ENCODE measurements around the gene KRTAP10-8.
"Not testable (repeated sequence)": the region's sequence is repeated elsewhere in the genome, so short reads cannot be mapped to it uniquely, and the experiment has no call there.

KRTAP10-8 gene

DNA sequence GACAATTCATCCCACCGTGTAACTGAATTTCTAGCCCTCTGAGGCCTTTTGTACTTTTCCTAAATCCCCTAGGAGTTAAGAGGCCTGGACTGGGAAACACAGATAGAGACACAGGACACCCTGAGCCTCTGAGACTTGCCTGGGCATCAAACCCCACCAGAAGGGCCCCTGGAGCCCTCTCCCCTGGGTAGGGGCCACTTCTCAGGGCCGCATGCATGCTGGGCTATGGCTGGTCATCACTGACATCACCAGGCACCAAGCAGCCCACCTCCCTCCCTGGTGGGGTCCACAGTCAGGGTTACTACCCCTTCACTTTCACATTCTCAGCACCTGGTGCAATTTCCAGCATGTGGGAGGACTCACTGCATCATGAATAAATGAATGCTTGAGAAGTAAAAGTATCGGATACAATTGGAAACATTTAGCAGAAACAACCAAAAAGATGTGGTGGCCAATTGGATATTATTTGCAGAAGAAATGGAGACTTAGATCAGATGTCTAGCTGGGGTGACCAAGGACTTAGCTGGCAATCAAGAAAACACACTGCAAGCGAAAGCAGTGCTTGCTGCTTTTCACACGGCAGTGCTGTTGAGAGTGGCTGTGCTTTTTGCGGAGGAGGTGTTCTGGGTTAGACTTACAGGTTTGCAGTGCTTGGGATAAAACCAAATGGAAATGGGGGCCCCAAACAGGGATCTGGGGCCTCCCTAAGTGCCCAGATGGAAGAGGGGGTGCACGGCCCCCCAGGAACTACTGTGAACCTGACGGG is 12.4 kb upstream of the KRTAP10-8 start:
- no peak for DNase-seq (ENCODE audit: low read depth)

DNA sequence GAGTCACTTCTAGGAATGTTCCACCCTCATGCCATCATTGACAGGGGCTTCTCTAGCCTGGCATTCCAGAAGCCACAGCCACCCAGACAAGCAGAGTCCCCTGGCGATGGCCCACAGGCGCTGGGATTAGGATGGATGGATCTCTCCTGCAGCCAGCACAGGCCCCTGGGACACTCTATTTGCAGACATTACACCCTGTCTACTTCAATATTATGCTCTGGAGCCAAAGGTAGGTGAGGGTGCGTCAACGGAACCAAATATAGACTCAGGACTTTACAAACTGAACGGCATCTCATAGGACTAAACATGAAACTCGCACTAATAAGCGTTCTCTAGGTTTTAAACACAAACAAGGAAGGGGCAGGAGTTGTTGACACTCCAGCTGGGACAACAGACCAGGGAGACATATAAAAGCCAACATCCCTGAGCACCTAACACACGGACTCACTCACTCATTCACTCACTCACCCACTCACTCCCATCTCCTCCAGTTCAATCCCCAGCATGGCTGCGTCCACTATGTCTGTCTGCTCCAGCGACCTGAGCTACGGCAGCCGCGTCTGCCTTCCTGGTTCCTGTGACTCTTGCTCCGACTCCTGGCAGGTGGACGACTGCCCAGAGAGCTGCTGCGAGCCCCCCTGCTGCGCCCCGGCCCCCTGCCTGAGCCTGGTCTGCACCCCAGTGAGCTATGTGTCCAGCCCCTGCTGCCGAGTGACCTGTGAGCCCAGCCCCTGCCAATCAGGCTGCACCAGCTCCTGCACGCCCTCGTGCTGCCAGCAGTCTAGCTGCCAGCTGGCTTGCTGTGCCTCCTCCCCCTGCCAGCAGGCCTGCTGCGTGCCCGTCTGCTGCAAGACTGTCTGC is 11.5 kb upstream of the KRTAP10-8 start, which contains the start of gene KRTAP10-7:
TSS of gene KRTAP10-7 (plus strand) at position 480 of the 861 bp plus-strand sequence. CDS start at position 505, 25 bp downstream.
- not testable (repeated sequence) for DNase-seq (ENCODE audit: low read depth)

DNA sequence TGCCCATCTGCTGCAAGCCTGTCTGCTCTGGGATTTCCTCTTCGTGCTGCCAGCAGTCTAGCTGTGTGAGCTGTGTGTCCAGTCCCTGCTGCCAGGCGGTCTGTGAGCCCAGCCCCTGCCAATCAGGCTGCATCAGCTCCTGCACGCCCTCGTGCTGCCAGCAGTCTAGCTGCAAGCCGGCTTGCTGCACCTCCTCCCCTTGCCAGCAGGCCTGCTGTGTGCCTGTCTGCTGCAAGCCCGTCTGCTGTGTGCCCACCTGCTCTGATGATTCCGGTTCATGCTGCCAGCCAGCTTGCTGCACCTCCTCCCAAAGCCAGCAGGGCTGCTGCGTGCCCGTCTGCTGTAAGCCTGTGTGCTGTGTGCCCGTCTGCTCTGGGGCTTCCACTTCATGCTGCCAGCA is 10.8 kb upstream of the KRTAP10-8 start:
- not testable (repeated sequence) for DNase-seq (ENCODE audit: low read depth)

DNA sequence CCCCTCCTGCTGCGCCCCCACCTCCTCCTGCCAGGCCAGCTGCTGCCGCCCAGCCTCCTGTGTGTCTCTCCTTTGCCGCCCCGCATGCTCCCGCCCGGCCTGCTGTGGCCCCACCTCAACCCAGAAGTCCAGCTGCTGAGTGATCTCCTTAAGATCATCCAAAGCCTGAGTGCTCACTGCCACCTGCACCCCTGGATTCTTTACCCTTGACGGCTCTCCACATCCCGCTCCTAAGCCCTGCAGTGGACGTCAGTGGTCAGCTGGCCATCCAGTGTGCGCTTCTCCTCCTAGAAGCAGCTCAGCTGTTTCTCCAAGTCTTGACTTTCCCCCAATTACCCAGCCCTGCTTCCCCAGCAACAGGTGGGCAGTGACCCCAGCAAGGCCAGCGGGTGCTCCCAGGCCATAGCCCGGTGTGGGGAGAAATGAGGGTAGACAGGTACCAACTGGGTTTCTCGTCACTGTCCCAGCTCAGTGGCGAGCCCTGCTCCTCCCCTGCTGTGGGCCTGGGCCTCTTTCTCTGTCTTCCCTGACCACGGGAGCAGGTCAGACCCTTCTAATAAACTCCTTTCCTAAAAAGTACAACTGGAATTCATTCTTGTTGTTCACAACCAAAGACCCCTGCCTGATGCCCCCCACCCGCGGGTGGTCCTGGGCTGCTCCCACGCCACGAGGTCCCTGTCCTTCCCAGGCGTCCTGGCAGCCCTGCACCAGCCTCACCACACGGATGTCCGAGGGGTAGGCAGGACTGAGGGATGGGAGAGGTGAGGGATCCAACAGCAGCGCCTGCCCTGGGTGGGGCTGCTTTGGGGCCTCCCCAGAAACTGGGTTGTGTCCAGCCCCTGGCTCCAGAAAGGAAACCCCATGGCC is 10.1 kb upstream of the KRTAP10-8 start:
- DNase-seq (ENCODE audit: low read depth), result no peak

DNA sequence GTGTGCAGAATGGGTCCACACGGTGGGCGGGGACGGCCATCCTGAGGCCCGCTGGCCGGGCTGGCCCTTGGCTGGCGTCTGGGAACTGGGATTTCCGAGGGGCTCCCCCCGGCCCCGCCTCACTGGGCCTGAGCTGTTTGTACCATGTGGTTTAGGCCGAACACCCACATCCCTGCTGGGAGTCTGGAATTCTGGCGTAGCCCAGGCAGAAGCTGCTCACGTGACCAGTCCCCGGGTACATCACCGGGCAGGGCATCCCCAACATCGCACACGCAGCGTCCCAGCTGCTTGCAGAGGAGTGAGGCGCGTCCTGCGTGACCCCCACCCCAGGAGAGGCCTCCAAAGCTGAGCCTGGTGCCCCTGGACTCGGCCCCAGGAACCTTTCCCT is 9.4 kb upstream of the KRTAP10-8 start:
- DNase-seq (ENCODE audit: low read depth), result no peak

DNA sequence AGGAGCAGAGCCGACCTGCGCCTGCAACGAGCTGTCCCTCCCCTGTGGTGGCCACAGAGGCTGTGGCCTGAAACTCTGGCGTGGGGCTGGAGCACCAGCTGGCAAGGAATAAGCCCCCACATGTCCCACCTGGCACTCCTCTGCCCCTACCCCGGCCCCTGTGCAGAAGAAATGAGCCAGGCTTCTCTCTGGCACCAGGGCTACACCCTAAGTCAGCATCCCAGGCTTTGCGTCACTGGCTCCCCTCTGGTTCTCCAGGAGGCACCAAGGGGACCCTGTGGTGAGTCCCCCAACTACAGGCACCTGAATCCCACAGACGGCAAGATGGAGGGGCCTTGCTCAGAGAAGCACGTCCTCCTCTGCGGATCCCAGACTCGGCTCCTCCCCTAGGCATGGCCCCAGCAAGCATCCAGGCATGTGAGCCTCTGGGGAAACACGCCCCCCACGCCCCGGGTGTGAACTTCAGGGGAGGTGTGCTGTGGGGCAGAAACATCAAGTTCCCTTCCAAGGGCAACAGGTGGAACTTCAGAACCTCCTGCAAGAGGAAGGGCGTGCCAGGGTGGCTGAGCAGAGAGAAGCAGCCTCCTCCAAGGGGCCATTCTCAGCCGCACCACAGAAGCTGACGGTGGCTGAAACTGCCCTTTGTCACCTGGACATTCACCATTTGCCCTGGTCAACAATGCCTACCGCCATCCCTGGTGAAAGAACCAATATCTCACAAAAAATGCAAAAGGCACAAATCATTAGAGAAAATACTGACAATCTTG is 8.6 kb upstream of the KRTAP10-8 start:
- DNase-seq (ENCODE audit: low read depth), result no peak

DNA sequence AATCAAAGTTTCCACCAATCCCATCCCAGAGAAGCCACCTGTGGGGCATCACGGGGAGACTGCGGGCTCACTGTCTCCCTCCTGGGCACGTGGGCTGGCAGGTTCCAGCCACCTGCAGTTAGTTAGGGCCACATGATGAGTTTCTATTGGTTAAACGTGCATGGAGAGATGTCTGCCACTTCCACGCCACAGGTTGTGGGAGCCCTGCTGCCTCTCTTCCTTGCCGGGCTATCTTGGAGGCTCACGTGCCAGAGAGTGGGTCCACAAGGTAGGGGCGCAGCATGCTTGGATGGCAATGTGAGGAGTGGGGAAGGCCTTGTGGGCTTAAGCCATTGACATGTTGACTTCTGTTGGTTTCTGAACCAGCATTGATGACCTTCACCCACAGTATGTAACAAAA is 8.0 kb upstream of the KRTAP10-8 start:
- no peak for DNase-seq (ENCODE audit: low read depth)

DNA sequence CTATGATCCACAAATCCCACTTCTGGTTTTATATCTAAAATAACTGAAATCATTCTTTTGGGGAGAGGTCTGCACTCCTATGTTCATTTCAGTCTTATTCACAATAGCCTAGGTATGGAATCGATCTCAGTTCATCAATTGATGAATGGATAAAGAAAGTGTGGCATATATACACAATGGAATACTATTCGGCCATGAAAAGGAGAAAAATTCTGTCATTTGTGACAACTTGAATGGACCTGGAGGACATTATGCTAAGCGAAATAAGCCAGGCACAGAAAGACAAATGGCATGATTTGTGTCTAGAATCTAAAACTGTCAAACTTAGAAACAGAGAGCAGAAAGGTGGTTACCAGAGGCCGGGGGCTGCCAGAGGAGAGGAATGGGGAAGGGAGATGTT is 5.4 kb upstream of the KRTAP10-8 start:
- DNase-seq (ENCODE audit: low read depth), result no peak

DNA sequence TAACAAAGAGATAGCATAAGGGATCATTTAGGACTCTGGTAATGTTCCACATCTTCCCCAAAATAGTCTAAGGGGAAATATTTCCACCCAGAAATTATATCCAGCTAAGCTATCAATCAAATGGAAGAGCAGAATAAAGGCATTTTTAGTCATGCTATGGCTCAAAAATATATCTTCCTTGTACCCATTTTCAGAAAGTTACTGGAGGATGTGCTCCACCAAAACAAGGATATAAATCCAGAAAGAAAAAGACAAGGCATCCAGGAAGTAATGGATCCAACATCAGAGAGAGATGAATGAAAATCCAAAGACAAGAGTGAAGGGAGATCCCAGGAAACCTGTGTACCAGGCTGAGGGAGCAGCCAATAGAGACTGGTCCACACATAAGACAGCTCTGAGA is 2.7 kb upstream of the KRTAP10-8 start:
- DNase-seq (ENCODE audit: low read depth), result no peak

DNA sequence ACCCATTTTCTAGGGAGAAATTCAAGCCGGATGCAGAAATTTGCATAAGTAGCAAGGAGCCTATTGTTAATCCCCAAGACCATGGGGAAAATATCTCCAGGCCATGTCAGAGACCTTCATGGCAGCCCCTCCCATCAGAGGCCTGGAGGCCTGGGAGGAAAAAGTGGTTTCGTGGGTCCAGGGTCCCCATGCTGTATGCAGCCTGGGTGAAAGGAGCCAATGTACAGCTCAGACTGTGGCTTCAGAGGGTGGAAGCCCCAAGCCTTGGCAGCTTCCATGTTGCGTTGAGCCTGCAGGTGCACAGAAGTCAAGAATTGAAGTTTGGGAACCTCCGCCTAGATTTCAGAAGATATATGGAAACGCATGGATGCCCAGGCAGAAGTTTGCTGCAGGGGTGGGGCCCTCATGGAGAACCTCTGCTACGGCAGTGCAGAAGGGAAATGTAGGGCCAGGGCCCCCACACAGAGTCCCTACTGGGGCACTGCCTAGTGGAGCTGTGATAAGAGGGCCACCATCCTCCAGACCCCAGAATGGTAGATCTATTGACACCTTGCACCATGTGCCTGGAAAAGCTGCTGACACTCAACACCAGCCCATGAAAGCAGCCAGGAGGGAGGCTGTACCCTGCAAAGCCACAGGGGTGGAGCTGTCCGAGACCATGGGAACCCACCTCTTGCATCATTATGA is 1.6 kb upstream of the KRTAP10-8 start:
- not testable (repeated sequence) for DNase-seq (ENCODE audit: low read depth)

DNA sequence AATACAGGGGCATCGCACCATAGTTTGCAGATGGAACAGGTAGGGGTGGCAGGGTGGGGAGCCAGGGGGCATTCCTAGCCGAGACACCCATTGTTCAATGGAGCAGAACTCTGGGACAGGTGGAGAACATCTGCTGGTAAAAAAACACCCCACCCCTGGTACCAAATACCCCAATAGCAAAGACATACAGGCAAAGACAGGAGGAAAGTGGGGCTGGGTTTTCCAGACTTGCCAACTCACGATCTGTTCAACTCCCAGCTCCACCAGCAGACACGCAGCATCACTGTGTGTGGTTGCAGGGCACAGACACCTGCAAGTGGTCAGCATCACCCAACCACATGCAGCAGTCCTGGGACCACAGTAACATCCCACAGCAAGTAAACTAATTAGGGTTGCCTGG is 328 bp upstream of the KRTAP10-8 start:
- no peak for DNase-seq (ENCODE audit: low read depth)

DNA sequence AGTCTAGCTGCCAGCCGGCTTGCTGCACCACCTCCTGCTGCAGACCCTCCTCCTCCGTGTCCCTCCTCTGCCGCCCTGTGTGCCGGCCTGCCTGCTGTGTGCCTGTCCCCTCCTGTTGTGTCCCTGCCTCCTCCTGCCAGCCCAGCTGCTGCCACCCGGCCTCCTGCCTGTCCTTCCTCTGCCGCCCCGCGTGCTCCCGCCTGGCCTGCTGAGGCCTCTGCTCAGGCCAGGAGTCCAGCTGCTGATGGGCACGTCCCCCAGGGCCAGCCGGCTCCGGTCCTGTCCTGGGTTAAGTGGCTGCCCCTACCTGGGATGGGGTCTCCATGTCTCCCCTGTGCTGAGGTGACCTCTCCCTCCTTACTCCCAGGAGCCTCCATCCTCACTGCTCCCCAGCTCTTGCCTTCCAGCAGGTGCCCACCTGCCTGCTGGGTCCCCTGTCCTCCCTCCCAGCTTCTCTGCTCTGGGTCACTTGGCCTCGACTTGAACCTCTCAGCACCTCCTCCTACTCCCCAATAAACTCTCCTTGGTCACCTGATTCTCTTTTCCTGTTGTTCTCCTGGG is 870 bp downstream of the KRTAP10-8 start:
- DNase-seq (ENCODE audit: low read depth), result no peak

DNA sequence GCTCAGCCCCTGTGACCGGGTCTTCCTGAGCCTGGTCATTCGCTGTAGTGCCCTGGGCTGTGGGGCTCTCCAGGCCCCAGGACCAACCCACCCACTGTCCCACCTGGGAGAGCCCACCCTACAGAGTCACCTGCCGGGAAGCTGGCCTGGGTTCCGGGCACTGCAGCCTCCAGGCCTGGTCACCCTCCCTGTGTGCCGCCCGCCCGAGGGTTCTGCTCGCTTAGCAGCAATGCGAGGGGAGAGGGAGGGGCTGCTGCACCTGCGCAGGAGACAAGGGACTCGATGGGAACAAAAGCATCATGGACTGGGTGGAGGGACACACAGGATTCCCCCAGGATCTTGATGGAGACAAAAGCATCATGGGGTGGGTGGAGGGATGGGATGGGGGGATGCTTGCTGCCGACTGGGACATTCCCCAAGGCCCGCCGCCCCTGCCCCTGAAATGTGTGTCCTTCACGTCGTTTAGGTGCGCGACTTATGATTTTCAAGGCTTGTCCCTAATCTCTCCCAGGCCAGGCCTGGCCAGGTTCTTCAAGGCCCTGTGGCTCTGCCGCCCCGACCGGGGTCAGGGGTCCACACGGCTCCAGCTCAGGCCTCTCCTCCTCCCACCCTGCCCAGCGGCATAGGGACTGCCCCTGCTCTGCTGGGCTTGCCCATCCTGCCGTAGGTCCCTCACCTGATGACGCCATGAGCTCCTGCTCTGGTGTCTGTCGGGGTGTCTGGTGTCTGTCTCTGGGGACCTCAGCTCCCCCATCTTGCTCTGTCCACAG is 1.7 kb downstream of the KRTAP10-8 start:
- DNase-seq (ENCODE audit: low read depth), result no peak

DNA sequence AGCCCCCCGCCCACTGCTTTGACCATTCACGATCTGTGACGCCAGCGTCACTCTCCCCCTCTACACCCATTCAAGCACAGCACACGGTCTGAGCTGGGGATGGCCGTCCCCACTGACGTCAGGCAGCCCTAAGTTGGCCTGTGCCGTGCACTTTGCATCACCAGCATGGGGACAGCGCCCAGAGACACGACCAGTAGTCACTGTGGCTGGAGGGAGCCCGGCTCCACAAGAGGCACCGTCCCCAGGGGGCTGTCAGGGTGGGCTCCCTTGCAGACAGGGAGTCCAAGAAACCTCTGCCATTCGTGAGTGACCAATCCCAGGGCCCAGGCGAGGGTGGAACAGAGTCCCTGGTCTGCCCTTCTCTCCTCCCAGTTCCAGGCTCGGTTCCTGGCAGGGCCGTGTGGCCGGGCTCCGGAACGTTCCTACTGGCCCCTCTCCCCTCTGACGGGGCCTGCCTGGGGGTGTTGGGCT is 2.3 kb downstream of the KRTAP10-8 start:
- DNase-seq (ENCODE audit: low read depth), result no peak

DNA sequence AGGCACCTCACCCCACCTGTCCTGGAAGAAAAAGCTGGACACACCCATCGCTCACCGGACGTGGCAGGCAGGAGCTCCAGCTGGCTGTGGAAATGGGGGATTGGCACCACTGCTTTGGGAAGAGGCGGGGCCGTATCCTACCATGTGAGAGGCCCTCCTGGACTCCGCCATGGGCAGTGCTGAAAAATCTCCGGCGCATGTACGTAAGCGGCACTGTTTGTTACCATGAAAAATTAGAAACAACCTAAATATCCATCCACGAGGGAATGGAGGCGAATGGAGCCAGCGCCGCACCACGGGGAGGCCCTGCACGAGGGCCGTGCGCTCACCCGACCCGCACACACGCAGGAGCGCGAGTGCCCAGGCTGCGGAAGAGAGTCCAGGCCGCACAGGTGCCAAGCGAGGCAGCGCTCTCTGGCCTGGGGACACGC is 3.1 kb downstream of the KRTAP10-8 start:
- no peak for DNase-seq (ENCODE audit: low read depth)

DNA sequence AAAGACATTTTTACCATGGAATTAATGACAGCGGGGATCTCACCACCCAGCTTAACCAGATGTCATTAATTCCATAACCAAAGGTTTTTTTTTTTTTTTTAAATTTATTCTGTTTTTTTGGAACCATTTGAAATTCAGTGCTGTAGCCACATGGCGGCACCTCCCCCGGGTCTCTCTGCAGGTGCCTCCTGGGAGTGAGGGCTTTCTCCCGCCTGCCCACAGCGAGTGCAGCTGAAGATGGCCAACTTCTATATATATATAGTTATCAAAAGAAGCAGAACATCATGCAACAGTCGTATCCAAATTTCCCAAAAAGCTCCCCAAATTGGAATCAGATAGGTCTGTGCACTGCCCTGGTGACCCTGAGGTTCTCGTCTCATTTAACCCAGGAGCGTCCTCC is 3.6 kb downstream of the KRTAP10-8 start:
- DNase-seq (ENCODE audit: low read depth), result no peak

DNA sequence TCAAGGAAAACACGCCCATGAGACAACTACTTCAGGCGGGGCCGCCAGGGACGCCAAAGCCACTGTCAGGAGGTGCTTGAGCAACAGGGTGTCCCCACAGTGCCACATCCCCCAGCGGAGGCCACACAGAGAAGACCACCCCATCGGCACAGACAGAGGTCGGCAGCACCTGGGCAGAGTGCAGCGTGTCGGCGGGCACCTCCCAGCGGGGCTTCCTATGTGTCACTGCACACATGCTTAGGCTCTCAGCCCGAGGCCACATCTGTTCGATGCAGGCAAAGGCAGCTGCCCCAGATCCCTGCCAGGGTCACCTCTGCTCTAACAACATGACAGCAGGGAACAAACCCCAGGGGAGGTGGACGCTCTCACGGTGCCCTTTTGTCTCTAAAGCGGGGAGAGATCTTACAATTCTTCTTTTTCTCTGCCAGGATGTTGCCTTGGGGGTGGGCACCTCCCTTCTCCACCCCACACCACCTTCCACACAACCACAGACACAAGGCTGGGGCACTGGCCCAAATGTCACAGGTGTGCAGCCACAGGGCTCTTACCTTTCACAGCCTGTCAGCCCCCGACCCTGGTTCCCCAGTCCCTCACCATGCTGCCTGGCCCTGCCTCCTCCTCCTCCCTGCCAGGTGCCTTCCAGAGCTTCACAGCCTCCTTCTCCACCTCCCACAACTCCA is 4.2 kb downstream of the KRTAP10-8 start:
- DNase-seq (ENCODE audit: low read depth), result no peak

DNA sequence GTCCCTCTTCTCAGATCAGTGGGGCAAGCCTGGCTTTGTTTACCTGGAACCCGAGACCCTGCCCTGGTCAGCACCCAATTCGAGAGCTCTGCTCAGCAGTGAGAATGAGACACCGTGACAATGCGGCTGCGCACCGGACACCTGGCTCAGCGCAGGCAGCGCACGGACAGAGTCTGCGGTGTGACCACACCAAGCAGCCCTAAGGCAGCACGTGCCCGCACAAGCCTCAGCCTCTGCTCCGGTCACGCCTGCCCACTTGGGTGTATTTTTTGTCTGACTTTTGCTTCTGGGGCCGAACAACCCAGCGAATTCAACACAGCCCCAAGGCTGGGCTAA is 4.7 kb downstream of the KRTAP10-8 start:
- no peak for DNase-seq (ENCODE audit: low read depth)

DNA sequence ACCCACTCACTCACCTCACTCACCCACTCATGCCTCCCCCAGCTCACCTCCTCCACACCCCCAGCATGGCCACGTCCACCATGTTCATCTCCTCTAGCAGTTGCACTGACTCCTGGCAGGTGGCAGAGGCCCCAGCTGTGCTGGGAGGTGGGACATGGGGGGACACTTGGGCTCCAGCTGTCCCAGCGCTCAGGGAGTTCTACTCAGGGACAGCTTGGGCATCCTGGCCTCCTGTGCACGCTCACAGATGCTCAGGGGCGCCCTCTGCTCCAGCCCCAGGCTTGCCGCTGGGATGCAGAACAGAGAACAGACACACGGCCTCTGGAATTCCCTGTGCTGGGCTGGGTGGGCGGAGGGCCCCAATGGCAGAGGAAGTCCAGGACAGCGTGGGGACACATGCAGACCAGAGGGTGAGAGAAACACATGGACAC is 5.2 kb downstream of the KRTAP10-8 start:
- DNase-seq (ENCODE audit: low read depth), result no peak
